Dendritic cell treated with granulocyte-macrophage colony-stimulating factor and Interleukin-4, amounts not matched to agents 40 ng/mL and 50 ng/mL, for 4 days (primary cell): ENCODE results near the gene DCDC1.
A peak's percentile ranks its signal among the peaks of the same experiment; 100 is the strongest.

Source experiments
- H3K27ac Mint-ChIP-seq: one replicate; pipeline ENCODE4 v1.8.0; 2022; ENCODE audit warnings: mild to moderate bottlenecking, mixed read lengths
- H3K27me3 Mint-ChIP-seq: one replicate; pipeline ENCODE4 v1.8.0; 2022; ENCODE audit warnings: mild to moderate bottlenecking, mixed read lengths
- H3K36me3 Mint-ChIP-seq: one replicate; pipeline ENCODE4 v1.8.0; 2022; ENCODE audit warnings: low read depth, mixed read lengths
- H3K4me1 Mint-ChIP-seq: one replicate; pipeline ENCODE4 v1.8.0; 2022; ENCODE audit warnings: low read depth, mixed read lengths
- H3K4me3 Mint-ChIP-seq: one replicate; pipeline ENCODE4 v1.8.0; 2022; ENCODE audit warnings: mild to moderate bottlenecking, moderate library complexity, mixed read lengths
- H3K9me3 Mint-ChIP-seq: one replicate; pipeline ENCODE4 v1.8.0; 2022; ENCODE audit warnings: mixed read lengths
- intact Hi-C: fragments of 100-400 bp; cut with micrococcal nuclease; formaldehyde crosslinking; loops from one replicate; pipeline ENCODE4 v1.15.0; 2022

The DCDC1 gene

GRCh38 chr11:31369348-31370329 is at the start of gene DCDC1, which contains the start of gene DNAJC24:
TSS of gene DCDC1 (minus strand) at chr11:31369739. CDS start at chr11:31328280, 41,459 bp downstream.
TSS of gene DNAJC24 (plus strand) at chr11:31369860. CDS start at chr11:31370749, 889 bp downstream.
- H3K27me3 Mint-ChIP-seq = peaks cover 23% of the 10 kb centered on the region
- peaks cover 10% of the 10 kb centered on the region for H3K4me1 Mint-ChIP-seq
- H3K9me3 Mint-ChIP-seq = no peaks in the 10 kb centered on the region
- peak within 1 kb of the TSS; percentile 91 for H3K27ac Mint-ChIP-seq
- intact Hi-C loops = loop anchor here (1.0 to 10.0 kb wide), 4 partner anchors 140 to 1215 kb away; partner anchors contain the start of genes ARL14EP, EIF3M, ELP4 and IMMP1L
- H3K36me3 Mint-ChIP-seq = peaks cover 11% of the 10 kb centered on the region
- H3K4me3 Mint-ChIP-seq = peak within 1 kb of the TSS; percentile 89

- Mint-ChIP-seq H3K9me3 (no peaks in the 10 kb centered on the region), H3K4me3 (no peak overlapping the region), H3K36me3 (peaks cover 6% of the 10 kb centered on the region), H3K27ac (no peak overlapping the region), H3K4me1 (no peaks in the 10 kb centered on the region), H3K27me3 (no peaks in the 10 kb centered on the region)
- intact Hi-C loops = no loop called here
Observed at GRCh38 chr11:31419138-31419537, 49.6 kb upstream of the DCDC1 start.

- H3K36me3 Mint-ChIP-seq = peaks cover 6% of the 10 kb centered on the region
- intact Hi-C loops = no loop called here
Observed at GRCh38 chr11:31417816-31418215, 48.3 kb upstream of the DCDC1 start.

GRCh38 chr11:31417357-31417756 is 47.8 kb upstream of the DCDC1 start:
- H3K4me3 Mint-ChIP-seq = no peak overlapping the region
- intact Hi-C loops = no loop called here
- no peaks in the 10 kb centered on the region for H3K27me3 Mint-ChIP-seq
- no peaks in the 10 kb centered on the region for H3K9me3 Mint-ChIP-seq
- H3K4me1 Mint-ChIP-seq = no peaks in the 10 kb centered on the region
- no peak overlapping the region for H3K27ac Mint-ChIP-seq
- peaks cover 6% of the 10 kb centered on the region for H3K36me3 Mint-ChIP-seq

More at GRCh38 chr11:31417816-31418215, 48.3 kb upstream of the DCDC1 start:
- Mint-ChIP-seq H3K27ac (no peak overlapping the region), H3K4me3 (no peak overlapping the region), H3K27me3 (no peaks in the 10 kb centered on the region), H3K9me3 (no peaks in the 10 kb centered on the region), H3K4me1 (no peaks in the 10 kb centered on the region)

GRCh38 chr11:31415435-31415834 is 45.9 kb upstream of the DCDC1 start:
- intact Hi-C loops = no loop called here
- Mint-ChIP-seq H3K9me3 (no peaks in the 10 kb centered on the region), H3K27ac (no peak overlapping the region), H3K4me3 (no peak overlapping the region), H3K36me3 (peaks cover 6% of the 10 kb centered on the region), H3K4me1 (no peaks in the 10 kb centered on the region), H3K27me3 (no peaks in the 10 kb centered on the region)

- no peaks in the 10 kb centered on the region for H3K9me3 Mint-ChIP-seq
- no peaks in the 10 kb centered on the region for H3K4me1 Mint-ChIP-seq
- H3K27me3 Mint-ChIP-seq = no peaks in the 10 kb centered on the region
- peaks cover 6% of the 10 kb centered on the region for H3K36me3 Mint-ChIP-seq
- no peak overlapping the region for H3K27ac Mint-ChIP-seq
- H3K4me3 Mint-ChIP-seq = no peak overlapping the region
- intact Hi-C loops = no loop called here
Observed at GRCh38 chr11:31414338-31414737, 44.8 kb upstream of the DCDC1 start.

- no peak overlapping the region for H3K4me3 Mint-ChIP-seq
- no peaks in the 10 kb centered on the region for H3K4me1 Mint-ChIP-seq
- intact Hi-C loops = no loop called here
- H3K27me3 Mint-ChIP-seq = no peaks in the 10 kb centered on the region
- no peak overlapping the region for H3K27ac Mint-ChIP-seq
- H3K9me3 Mint-ChIP-seq = no peaks in the 10 kb centered on the region
- H3K36me3 Mint-ChIP-seq = peaks cover 6% of the 10 kb centered on the region
Observed at GRCh38 chr11:31412946-31413345, 43.4 kb upstream of the DCDC1 start.

- Mint-ChIP-seq H3K27ac (no peak overlapping the region), H3K27me3 (no peaks in the 10 kb centered on the region), H3K36me3 (no peaks in the 10 kb centered on the region), H3K4me3 (no peak overlapping the region), H3K9me3 (no peaks in the 10 kb centered on the region), H3K4me1 (no peaks in the 10 kb centered on the region)
- intact Hi-C loops = no loop called here
Observed at GRCh38 chr11:31408201-31408600, 38.7 kb upstream of the DCDC1 start.

- Mint-ChIP-seq H3K4me3 (no peak overlapping the region), H3K27ac (no peak overlapping the region), H3K27me3 (no peaks in the 10 kb centered on the region), H3K4me1 (peaks cover 7% of the 10 kb centered on the region), H3K9me3 (no peaks in the 10 kb centered on the region), H3K36me3 (peaks cover 12% of the 10 kb centered on the region)
- intact Hi-C loops = no loop called here
Observed at GRCh38 chr11:31404614-31405013, 35.1 kb upstream of the DCDC1 start.

- no peak overlapping the region for H3K4me3 Mint-ChIP-seq
- no peaks in the 10 kb centered on the region for H3K27me3 Mint-ChIP-seq
- intact Hi-C loops = no loop called here
- H3K9me3 Mint-ChIP-seq = no peaks in the 10 kb centered on the region
- H3K4me1 Mint-ChIP-seq = peaks cover 7% of the 10 kb centered on the region
- H3K36me3 Mint-ChIP-seq = peaks cover 13% of the 10 kb centered on the region
- H3K27ac Mint-ChIP-seq = no peak overlapping the region
Observed at GRCh38 chr11:31397239-31397834, 27.8 kb upstream of the DCDC1 start.

GRCh38 chr11:31387379-31387778 is 17.8 kb upstream of the DCDC1 start:
- intact Hi-C loops = no loop called here
- H3K9me3 Mint-ChIP-seq = peaks cover 40% of the 10 kb centered on the region
- H3K4me3 Mint-ChIP-seq = no peak overlapping the region
- H3K27ac Mint-ChIP-seq = no peak overlapping the region
- no peaks in the 10 kb centered on the region for H3K27me3 Mint-ChIP-seq
- peaks cover 23% of the 10 kb centered on the region for H3K36me3 Mint-ChIP-seq
- no peaks in the 10 kb centered on the region for H3K4me1 Mint-ChIP-seq

GRCh38 chr11:31383116-31383515 is 13.6 kb upstream of the DCDC1 start:
- no peak overlapping the region for H3K4me3 Mint-ChIP-seq
- H3K27me3 Mint-ChIP-seq = no peaks in the 10 kb centered on the region
- no peaks in the 10 kb centered on the region for H3K4me1 Mint-ChIP-seq
- H3K9me3 Mint-ChIP-seq = peaks cover 18% of the 10 kb centered on the region
- intact Hi-C loops = no loop called here
- H3K27ac Mint-ChIP-seq = no peak overlapping the region
- peaks cover 23% of the 10 kb centered on the region for H3K36me3 Mint-ChIP-seq

GRCh38 chr11:31375879-31376278 is 6.3 kb upstream of the DCDC1 start:
- intact Hi-C loops = no loop called here
- Mint-ChIP-seq H3K9me3 (no peaks in the 10 kb centered on the region), H3K27ac (no peak overlapping the region), H3K36me3 (peaks cover 15% of the 10 kb centered on the region), H3K4me1 (no peaks in the 10 kb centered on the region), H3K4me3 (no peak overlapping the region), H3K27me3 (no peaks in the 10 kb centered on the region)

- no peak overlapping the region for H3K27ac Mint-ChIP-seq
- intact Hi-C loops = loop anchor here (10.0 kb wide), 3 partner anchors 448 to 1218 kb away; partner anchors contain the start of genes ARL14EP, EIF3M and PAX6
Observed at GRCh38 chr11:31366795-31367194, 2.7 kb downstream of the DCDC1 start.

More at GRCh38 chr11:31366795-31367194, 2.7 kb downstream of the DCDC1 start:
- peaks cover 31% of the 10 kb centered on the region for H3K27me3 Mint-ChIP-seq
- H3K9me3 Mint-ChIP-seq = no peaks in the 10 kb centered on the region
- H3K4me3 Mint-ChIP-seq = no peak overlapping the region
- H3K36me3 Mint-ChIP-seq = peaks cover 7% of the 10 kb centered on the region
- peaks cover 10% of the 10 kb centered on the region for H3K4me1 Mint-ChIP-seq
